Thoracic aorta (tissue), 2 donors: ENCODE results near the gene UBR3. TPM values are rescaled to one million over a fixed set of nuclear protein-coding genes. Genes with fewer than 3 reads are reported as not detected.
"Not testable (repeated sequence)": the region's sequence is repeated elsewhere in the genome, so short reads cannot be mapped to it uniquely, and the experiment has no call there.

Experiments used
- ATAC-seq: fragments of 150-250 bp; one replicate; pipeline ENCODE4 v1.8.0; 2017; ENCODE audit warnings: low read depth; ENCODE audit not compliant: insufficient number of reproducible peaks, low FRiP score
- DNase-seq: peaks from one replicate; pipeline ENCODE4 v3.0.0-alpha.2; 2020; ENCODE audit warnings: low spot score
- H3K27ac ChIP-seq, 2 donors: fragments of 200-600 bp; sonication (generic); 1 replicate in 1 of 2; 2 replicates in 1 of 2; pipeline ENCODE4 v1.5.1; 2016; ENCODE audit warnings: mild to moderate bottlenecking in 2 of 2, moderate library complexity in 2 of 2
- H3K27me3 ChIP-seq: fragments of 200-600 bp; sonication (generic); replicated peaks from 2 replicates; pipeline ENCODE4 v1.6.0; 2016; ENCODE audit warnings: mild to moderate bottlenecking; ENCODE audit not compliant: insufficient read depth
- H3K36me3 ChIP-seq: fragments of 200-600 bp; sonication (generic); one replicate; pipeline ENCODE4 v1.5.1; 2016
- H3K4me1 ChIP-seq, 2 donors: fragments of 200-600 bp; sonication (generic); 1 replicate in 1 of 2; 2 replicates in 1 of 2; pipeline versions ENCODE4 v1.5.1 to v1.6.0; 2016; ENCODE audit warnings: low read depth in 2 of 2, mild to moderate bottlenecking in 1 of 2; ENCODE audit not compliant: control insufficient read depth in 1 of 2
- H3K4me3 ChIP-seq: fragments of 200-600 bp; sonication (generic); 2 replicates; pipeline ENCODE4 v1.5.1; 2016; ENCODE audit warnings: mild to moderate bottlenecking
- H3K9me3 ChIP-seq: fragments of 200-600 bp; sonication (generic); 2 replicates; pipeline ENCODE4 v1.5.1; 2016
- total RNA-seq, 2 donors: library from RNA; depleted of rRNA; stranded (reverse); fragments of >200 nt; gene quantifications; one replicate each; pipeline versions ENCODE4 v1.1.0 to v1.2.3, GENCODE V29; 2016
- TF ChIP-seq, protein P1 (sequence below): fragments of 200-600 bp; sonication (generic); IDR thresholded peaks from one replicate; pipeline ENCODE4 v1.5.1; 2019; ENCODE audit warnings: antibody characterized with exemption

UBR3 gene
- total RNA-seq, 2 donors from 2014 or later = 62.1 to 98.6 TPM

DNA sequence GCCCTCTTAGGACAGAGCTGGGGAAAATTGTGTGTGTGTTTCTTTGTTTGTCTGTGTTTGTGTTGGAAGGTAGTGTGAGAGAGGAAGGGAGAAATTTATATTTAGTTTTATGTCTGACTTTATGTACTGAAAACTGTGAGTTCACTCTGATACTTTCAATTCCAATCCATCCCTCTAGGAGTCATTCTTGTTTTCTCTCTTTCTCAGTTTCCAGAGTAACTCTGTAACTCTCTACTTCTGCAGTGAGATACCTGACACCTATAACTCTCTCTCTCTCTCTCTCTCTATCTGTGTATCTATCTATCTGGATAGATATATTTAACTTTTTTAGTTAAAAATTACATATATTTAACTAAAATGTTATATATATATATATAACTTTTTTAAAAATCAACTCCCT lies 128.7 kb downstream of the UBR3 start:
- ATAC-seq (no peak), DNase-seq (no peak)
- no peaks in the 10 kb centered on the region for H3K27me3 ChIP-seq
- TF ChIP-seq, protein P1, sequence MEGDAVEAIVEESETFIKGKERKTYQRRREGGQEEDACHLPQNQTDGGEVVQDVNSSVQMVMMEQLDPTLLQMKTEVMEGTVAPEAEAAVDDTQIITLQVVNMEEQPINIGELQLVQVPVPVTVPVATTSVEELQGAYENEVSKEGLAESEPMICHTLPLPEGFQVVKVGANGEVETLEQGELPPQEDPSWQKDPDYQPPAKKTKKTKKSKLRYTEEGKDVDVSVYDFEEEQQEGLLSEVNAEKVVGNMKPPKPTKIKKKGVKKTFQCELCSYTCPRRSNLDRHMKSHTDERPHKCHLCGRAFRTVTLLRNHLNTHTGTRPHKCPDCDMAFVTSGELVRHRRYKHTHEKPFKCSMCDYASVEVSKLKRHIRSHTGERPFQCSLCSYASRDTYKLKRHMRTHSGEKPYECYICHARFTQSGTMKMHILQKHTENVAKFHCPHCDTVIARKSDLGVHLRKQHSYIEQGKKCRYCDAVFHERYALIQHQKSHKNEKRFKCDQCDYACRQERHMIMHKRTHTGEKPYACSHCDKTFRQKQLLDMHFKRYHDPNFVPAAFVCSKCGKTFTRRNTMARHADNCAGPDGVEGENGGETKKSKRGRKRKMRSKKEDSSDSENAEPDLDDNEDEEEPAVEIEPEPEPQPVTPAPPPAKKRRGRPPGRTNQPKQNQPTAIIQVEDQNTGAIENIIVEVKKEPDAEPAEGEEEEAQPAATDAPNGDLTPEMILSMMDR = no peak
- no peaks in the 10 kb centered on the region for H3K9me3 ChIP-seq
- H3K27ac ChIP-seq = no peak overlapping the region
- peaks cover 16% of the 10 kb centered on the region for H3K36me3 ChIP-seq
- no peaks in the 10 kb centered on the region for H3K4me1 ChIP-seq
- no peak overlapping the region for H3K4me3 ChIP-seq

DNA sequence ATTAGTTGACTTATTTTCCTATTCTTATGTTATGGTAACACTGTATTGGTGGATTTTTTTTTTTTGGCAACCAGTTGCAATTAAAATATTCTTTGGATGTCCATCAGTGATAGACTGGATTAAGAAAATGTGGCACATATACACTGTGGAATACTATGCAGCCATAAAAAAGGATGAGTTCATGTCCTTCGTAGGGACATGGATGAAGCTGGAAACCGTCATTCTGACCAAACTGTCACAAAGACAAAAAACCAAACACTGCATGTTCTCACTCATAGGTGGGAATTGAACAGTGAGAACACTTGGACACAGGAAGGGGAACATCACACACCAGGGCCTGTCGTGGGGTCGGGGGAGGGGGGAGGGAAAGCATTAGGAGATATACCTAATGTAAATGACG lies 130.0 kb downstream of the UBR3 start:
- not testable (repeated sequence) for H3K27me3 ChIP-seq, DNase-seq

DNA sequence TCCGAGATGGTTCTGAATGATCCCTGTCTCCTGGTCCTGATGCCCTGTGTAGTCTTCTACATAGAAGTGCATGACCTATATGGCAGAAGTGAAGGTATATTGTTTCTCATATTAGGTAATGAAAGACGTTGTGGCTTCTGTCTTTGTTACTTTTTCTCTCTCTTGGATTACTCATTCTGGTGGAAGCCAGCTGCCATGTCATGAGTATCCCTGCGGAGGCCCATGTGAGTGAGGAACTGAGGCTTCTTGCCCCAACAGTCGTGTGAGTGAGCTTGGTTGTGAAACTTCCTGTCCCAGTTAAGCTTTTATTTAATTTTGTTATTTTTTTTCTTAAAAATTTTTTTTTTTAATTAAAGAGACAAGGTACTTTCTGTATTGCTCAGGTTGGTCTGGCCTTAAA lies 134.7 kb downstream of the UBR3 start:
- Histone ChIP-seq H3K9me3 (no peaks in the 10 kb centered on the region), H3K4me1 (peaks cover 0 to 3% of the 10 kb centered on the region in 2 donors), H3K27me3 (no peaks in the 10 kb centered on the region), H3K4me3 (no peak overlapping the region), H3K27ac (no peak overlapping the region), H3K36me3 (peaks cover 15% of the 10 kb centered on the region)
- ATAC-seq = no peak
- DNase-seq = no peak
- TF ChIP-seq, protein P1 = no peak

More for the DNA sequence above, 130.0 kb downstream of the UBR3 start:
- H3K27ac ChIP-seq, ATAC-seq, H3K4me1 ChIP-seq, H3K4me3 ChIP-seq, H3K9me3 ChIP-seq: not testable (repeated sequence)
- peaks cover 16% of the 10 kb centered on the region for H3K36me3 ChIP-seq

DNA sequence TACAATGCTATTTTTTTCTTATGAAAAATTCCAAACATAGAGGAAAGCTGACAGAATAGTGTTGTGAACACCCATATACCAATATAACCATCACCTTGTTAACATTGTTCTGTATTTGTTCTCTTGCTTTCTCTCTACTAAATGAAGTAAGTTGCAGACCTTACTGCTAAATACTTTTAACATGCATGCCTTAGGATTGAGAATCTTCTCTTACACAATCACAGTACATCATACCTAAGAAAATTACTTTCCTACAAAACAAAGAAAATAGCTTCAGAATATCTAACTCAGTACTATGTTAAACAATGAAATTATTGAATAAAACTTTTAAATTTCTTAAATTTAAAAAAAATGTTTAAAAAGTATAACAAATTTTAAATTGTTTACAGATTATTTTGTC lies 136.5 kb downstream of the UBR3 start:
- TF ChIP-seq, protein P1 = no peak
- Histone ChIP-seq H3K36me3 (peaks cover 11% of the 10 kb centered on the region), H3K4me1 (peaks cover 3% of the 10 kb centered on the region in 2 donors), H3K9me3 (no peaks in the 10 kb centered on the region), H3K4me3 (no peak overlapping the region), H3K27ac (no peak overlapping the region), H3K27me3 (no peaks in the 10 kb centered on the region)
- ATAC-seq (no peak), DNase-seq (no peak)

DNA sequence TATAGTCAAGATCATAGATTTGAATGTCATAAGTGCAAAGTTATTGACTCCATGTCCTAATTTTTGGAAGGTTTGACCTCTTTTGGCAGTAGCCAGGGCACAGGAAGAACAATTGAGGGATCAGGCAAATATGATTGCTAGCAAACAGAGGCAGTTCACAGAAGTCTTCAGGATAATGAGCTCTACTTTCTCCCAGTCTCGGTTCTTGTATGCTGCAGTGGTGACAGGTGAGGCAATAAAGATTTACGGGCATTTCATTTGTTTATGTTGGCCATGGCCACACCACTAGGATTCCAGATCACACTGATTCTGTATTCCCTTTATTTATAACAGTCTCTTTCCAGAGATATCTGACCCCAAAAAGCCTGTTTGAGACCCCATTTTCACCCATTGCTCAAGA lies 137.5 kb downstream of the UBR3 start:
- ATAC-seq = no peak
- Histone ChIP-seq H3K27ac (no peak overlapping the region), H3K4me3 (no peak overlapping the region), H3K4me1 (peaks cover 3 to 6% of the 10 kb centered on the region in 2 donors), H3K27me3 (no peaks in the 10 kb centered on the region), H3K9me3 (no peaks in the 10 kb centered on the region), H3K36me3 (peaks cover 3% of the 10 kb centered on the region)
- no peak for DNase-seq
- TF ChIP-seq, protein P1 = no peak

DNA sequence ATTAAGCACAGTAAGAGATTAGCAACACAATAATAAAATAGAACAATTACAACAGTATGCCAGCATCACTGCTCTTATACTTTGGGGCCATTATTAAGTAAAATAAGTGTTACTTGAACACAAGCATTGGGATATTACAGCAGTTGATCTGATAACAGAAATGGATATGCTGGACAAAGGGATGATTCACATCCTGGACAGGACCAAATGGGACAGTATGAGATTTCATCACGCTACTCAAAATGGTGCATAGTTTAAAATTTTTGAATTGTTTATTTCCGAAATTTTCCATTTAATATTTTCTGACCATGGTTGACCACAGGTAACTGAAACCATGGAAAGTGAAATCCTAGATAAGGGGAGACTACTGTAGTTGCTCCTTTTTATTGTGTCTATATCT lies 138.2 kb downstream of the UBR3 start:
- Histone ChIP-seq H3K27me3 (no peaks in the 10 kb centered on the region), H3K9me3 (no peaks in the 10 kb centered on the region), H3K27ac (no peak overlapping the region), H3K4me3 (no peak overlapping the region), H3K4me1 (peaks cover 3 to 6% of the 10 kb centered on the region in 2 donors), H3K36me3 (peaks cover 3% of the 10 kb centered on the region)
- TF ChIP-seq, protein P1 = no peak
- ATAC-seq (no peak), DNase-seq (no peak)
